HCT116 (cell line): ENCODE data around the gene EP300.

Experiments
- CTCF ChIP-seq, 3 experiments: fragments of 200-600 bp in 1 of 3; sonication (generic) in 1 of 3; IDR thresholded peaks in 2 of 3; conservative IDR thresholded peaks in 1 of 3; 2 replicates each; pipeline ENCODE4 v1.5.1; 2012 to 2017; ENCODE audit warnings: low read depth in 2 of 3, low read length in 2 of 3, antibody characterized with exemption in 1 of 3, borderline replicate concordance in 1 of 3, control low read depth in 1 of 3, mild to moderate bottlenecking in 1 of 3, mixed read lengths in 1 of 3, mixed run types in 1 of 3, moderate library complexity in 1 of 3; ENCODE audit not compliant: insufficient read depth in 1 of 3
- EZH2 ChIP-seq: fragments of 200-600 bp; sonication (generic); IDR thresholded peaks from 2 replicates; pipeline ENCODE4 v1.6.1; 2017; ENCODE audit warnings: antibody characterized with exemption, mixed run types
- EZH2phosphoT487 ChIP-seq: fragments of 200-600 bp; IDR thresholded peaks from 2 replicates; pipeline ENCODE4 v1.6.1; 2018; ENCODE audit warnings: antibody characterized with exemption, borderline replicate concordance
- JUND ChIP-seq: IDR thresholded peaks from 2 replicates; pipeline ENCODE4 v1.6.1; 2012
- POLR2A ChIP-seq: IDR thresholded peaks from 2 replicates; pipeline ENCODE4 v1.7.0; 2011; ENCODE audit warnings: borderline replicate concordance; ENCODE audit not compliant: insufficient read depth, insufficient read length; ENCODE audit errors: extremely low read depth
- POLR2AphosphoS5 ChIP-seq: IDR thresholded peaks from 2 replicates; pipeline ENCODE4 v1.6.1; 2011; ENCODE audit warnings: mild to moderate bottlenecking, low read depth, low read length, moderate library complexity
- RAD21 ChIP-seq: IDR thresholded peaks from 2 replicates; pipeline ENCODE4 v1.6.1; 2012; ENCODE audit warnings: low read depth, mild to moderate bottlenecking
- SIN3A ChIP-seq: IDR thresholded peaks from 2 replicates; pipeline ENCODE4 v1.6.1; 2012; ENCODE audit warnings: low read depth
- SP1 ChIP-seq: IDR thresholded peaks from 2 replicates; pipeline ENCODE4 v1.6.1; 2012; ENCODE audit warnings: low read depth
- TCF7L2 ChIP-seq: IDR thresholded peaks from 2 replicates; pipeline ENCODE4 v1.7.0; 2011; ENCODE audit warnings: borderline replicate concordance, inconsistent platforms; ENCODE audit not compliant: insufficient read depth, insufficient read length; ENCODE audit errors: extremely low read depth
- ZFX ChIP-seq: fragments of 450-650 bp; IDR thresholded peaks from 2 replicates; pipeline ENCODE4 v1.6.1; 2017

- TF ChIP-seq EZH2phosphoT487 (no peak), ZFX (peak; percentile 67; the same call in 1 of the 2 replicates), CTCF (IDR thresholded peaks at IDR 0.05 in 2 of 3, conservative IDR thresholded peaks at IDR 0.05 in 1 of 3; ENCODE audit: borderline replicate concordance in 1 of 3, insufficient read depth in 1 of 3, low read depth in 2 of 3, low read length in 2 of 3) (no peak), POLR2A (peak; percentile 65), RAD21 (no peak), TCF7L2 (peak; percentile 18), POLR2AphosphoS5 (peak; percentile 82), EZH2 (no peak), JUND (no peak), SP1 (peak; percentile 97), SIN3A (peak; percentile 73; the same call in 1 of the 2 replicates)
Observed at GRCh38 chr22:41204992-41205900, 112.9 kb downstream of the EP300 start, which contains the start of gene L3MBTL2.
